ENCODE results near the gene ADGRG3.

ADGRG3 gene

GRCh38 chr16:57734308-57734924, 66.3 kb downstream of the ADGRG3 start:
- DNase-seq (ENCODE audit: extremely low spot score): peak; percentile 36
- POLR2A ChIA-PET: interaction anchor here (1.0 to 1.8 kb wide), 5 partner anchors 13 to 393 kb away, joined by 3 to 8 read pairs (median 4); no protein-coding TSS in a partner anchor
- TF ChIP-seq BHLHE40 (IDR thresholded peaks at IDR 0.05; ENCODE audit: borderline replicate concordance) (no peak), ELF4 (IDR thresholded peaks at IDR 0.05) (no peak), L3MBTL2 (conservative IDR thresholded peaks at IDR 0.05) (no peak), FOXM1 (IDR thresholded peaks at IDR 0.05; ENCODE audit: borderline replicate concordance) (no peak), PKNOX1 (IDR thresholded peaks at IDR 0.05) (no peak)
- CTCF ChIA-PET: interaction anchor here (1.3 kb wide), 1 partner anchor 85 kb away, joined by 3 read pairs; no protein-coding TSS in a partner anchor

GRCh38 chr16:57734925-57735754, 67.0 kb downstream of the ADGRG3 start:
- POLR2A ChIA-PET: interaction anchor here (0.6 to 1.8 kb wide), 32 partner anchors 9 to 395 kb away, joined by 3 to 13 read pairs (median 4); partner anchors contain the start of gene ZNF319
- CTCF ChIA-PET: interaction anchor here (0.5 to 1.3 kb wide), 4 partner anchors 84 to 364 kb away, joined by 3 read pairs; no protein-coding TSS in a partner anchor
- TF ChIP-seq FOXK2 (IDR thresholded peaks at IDR 0.05) (no peak), FOXM1 (IDR thresholded peaks at IDR 0.05; ENCODE audit: borderline replicate concordance) (0 out of 2 replicates have a peak, but pooled peaks have one; percentile 71), CTBP1 (IDR thresholded peaks at IDR 0.05; ENCODE audit: borderline replicate concordance) (no peak), HDGF (IDR thresholded peaks at IDR 0.05; ENCODE audit: borderline replicate concordance) (no peak), ARNT (IDR thresholded peaks at IDR 0.05) (no peak), TARDBP (IDR thresholded peaks at IDR 0.05) (no peak), NFRKB (IDR thresholded peaks at IDR 0.05) (peak; percentile 74), FOXA1 (IDR thresholded peaks at IDR 0.05) (no peak), SP1 (IDR thresholded peaks at IDR 0.05) (peak; percentile 69), PKNOX1 (IDR thresholded peaks at IDR 0.05) (peak; percentile 75), BHLHE40 (IDR thresholded peaks at IDR 0.05; ENCODE audit: borderline replicate concordance) (no peak), ZNF384 (IDR thresholded peaks at IDR 0.05) (no peak), ELF4 (IDR thresholded peaks at IDR 0.05) (peak; percentile 78), SUZ12 (IDR thresholded peaks at IDR 0.05) (no peak), LEF1 (IDR thresholded peaks at IDR 0.05; ENCODE audit: borderline replicate concordance) (no peak), L3MBTL2 (conservative IDR thresholded peaks at IDR 0.05) (peak; percentile 84)
- peak; percentile 97 for DNase-seq (ENCODE audit: extremely low spot score)

- CTCF ChIA-PET: interaction anchor here (0.5 to 1.3 kb wide), 7 partner anchors 13 to 364 kb away, joined by 3 to 5 read pairs (median 3); partner anchors contain the start of gene ADGRG3
- no peak for DNase-seq (ENCODE audit: extremely low spot score)
- POLR2A ChIA-PET: interaction anchor here (0.6 to 1.8 kb wide), 34 partner anchors 9 to 394 kb away, joined by 3 to 13 read pairs (median 4); partner anchors contain the start of gene ZNF319
- no peak for TF ChIP-seq ARNT (IDR thresholded peaks at IDR 0.05)
- peak; percentile 76 for TF ChIP-seq L3MBTL2 (conservative IDR thresholded peaks at IDR 0.05)
Observed at GRCh38 chr16:57735755-57736418, 67.8 kb downstream of the ADGRG3 start, which contains the start of gene KATNB1. TSS of gene KATNB1 (plus strand) at chr16:57735770. CDS start at chr16:57737244, 1,474 bp downstream.

- ChIA-PET POLR2A (interaction anchor here (0.9 to 1.8 kb wide), 6 partner anchors 8 to 275 kb away, joined by 3 to 10 read pairs (median 4); no protein-coding TSS in a partner anchor), CTCF (interaction anchor here (0.6 to 1.1 kb wide), 5 partner anchors 10 to 193 kb away, joined by 3 to 5 read pairs (median 3); partner anchors contain the start of gene ADGRG3)
- peak; percentile 64 for DNase-seq (ENCODE audit: extremely low spot score)
Observed at GRCh38 chr16:57736419-57737351, 68.6 kb downstream of the ADGRG3 start.

GRCh38 chr16:57738844-57739243, 70.7 kb downstream of the ADGRG3 start:
- ChIA-PET CTCF (interaction anchor here (0.6 kb wide), 1 partner anchor 124 kb away, joined by 3 read pairs; no protein-coding TSS in a partner anchor), POLR2A (no interaction called here)

More at GRCh38 chr16:57736419-57737351, 68.6 kb downstream of the ADGRG3 start:
- TF ChIP-seq LEF1 (IDR thresholded peaks at IDR 0.05; ENCODE audit: borderline replicate concordance): no peak
- no peak for TF ChIP-seq TARDBP (IDR thresholded peaks at IDR 0.05)
- TF ChIP-seq FOXK2 (IDR thresholded peaks at IDR 0.05): no peak
- no peak for TF ChIP-seq ARNT (IDR thresholded peaks at IDR 0.05)

More at GRCh38 chr16:57738844-57739243, 70.7 kb downstream of the ADGRG3 start:
- DNase-seq (ENCODE audit: extremely low spot score): no peak
- TF ChIP-seq SP1 (IDR thresholded peaks at IDR 0.05): no peak
- no peak for TF ChIP-seq TARDBP (IDR thresholded peaks at IDR 0.05)
- no peak for TF ChIP-seq ZNF384 (IDR thresholded peaks at IDR 0.05)
- no peak for TF ChIP-seq PKNOX1 (IDR thresholded peaks at IDR 0.05)
- TF ChIP-seq NFRKB (IDR thresholded peaks at IDR 0.05): no peak
- TF ChIP-seq ARNT (IDR thresholded peaks at IDR 0.05): no peak
